Astrocyte of the cerebellum (primary cell): ENCODE measurements around the gene SUGP1.

Source experiments
- DNase-seq: peaks from one replicate; pipeline ENCODE4 v3.0.0-alpha.2; 2011; ENCODE audit warnings: low read depth
- H3K4me3 ChIP-seq: 2 replicates; pipeline ENCODE4 v1.5.1; 2011; ENCODE audit warnings: mild to moderate bottlenecking, low read depth, low read length, moderate library complexity
- CTCF ChIP-seq: IDR thresholded peaks from 2 replicates; pipeline ENCODE4 v1.5.1; 2012; ENCODE audit warnings: low read length, low read depth, moderate library complexity, mild to moderate bottlenecking; ENCODE audit errors: missing control alignments
- in situ Hi-C: cut with HindIII; loops from 2 replicates; pipeline ENCODE4 v1.10.0; 2017; ENCODE audit warnings: low sequenced_read_pairs

Gene SUGP1

GRCh38 chr19:19294914-19295313 lies 25.4 kb downstream of the SUGP1 start:
- DNase-seq: no peak
- TF ChIP-seq CTCF: no peak
- in situ Hi-C loops: no loop called here
- no peak overlapping the region for H3K4me3 ChIP-seq

- no peak for TF ChIP-seq CTCF
- in situ Hi-C loops: no loop called here
- no peak for DNase-seq
- H3K4me3 ChIP-seq: no peak overlapping the region
Observed at GRCh38 chr19:19292607-19293006, 27.7 kb downstream of the SUGP1 start.

- no peak overlapping the region for H3K4me3 ChIP-seq
- TF ChIP-seq CTCF: no peak
- in situ Hi-C loops: no loop called here
- no peak for DNase-seq
Observed at GRCh38 chr19:19285686-19286085, 34.6 kb downstream of the SUGP1 start.

GRCh38 chr19:19280561-19280960 lies 39.7 kb downstream of the SUGP1 start:
- no peak overlapping the region for H3K4me3 ChIP-seq
- TF ChIP-seq CTCF: no peak
- no peak for DNase-seq
- in situ Hi-C loops: no loop called here

- no peak overlapping the region for H3K4me3 ChIP-seq
- TF ChIP-seq CTCF: no peak
- DNase-seq: no peak
- in situ Hi-C loops: no loop called here
Observed at GRCh38 chr19:19279853-19280252, 40.5 kb downstream of the SUGP1 start.

- in situ Hi-C loops: no loop called here
- no peak for TF ChIP-seq CTCF
Observed at GRCh38 chr19:19279062-19279612, 41.2 kb downstream of the SUGP1 start.

GRCh38 chr19:19278315-19278714 lies 42.0 kb downstream of the SUGP1 start:
- no peak for DNase-seq
- in situ Hi-C loops: no loop called here
- no peak for TF ChIP-seq CTCF
- no peak overlapping the region for H3K4me3 ChIP-seq

More at GRCh38 chr19:19279062-19279612, 41.2 kb downstream of the SUGP1 start:
- no peak overlapping the region for H3K4me3 ChIP-seq
- DNase-seq: no peak
